Endothelial cell of umbilical vein (primary cell): Measurements from ENCODE around the gene AFTPH. TPM values are rescaled to one million over a fixed set of nuclear protein-coding genes. Genes with fewer than 3 reads are reported as not detected.

Experiments
- BruUV-seq: library from RNA; stranded (reverse); fragments of 400-500 nt; replicated peaks from 2 replicates; lab custom pipeline; 2021; lab: Mats Ljungman, UMichigan
- CTCF ChIA-PET: fragments of 300-600, 350-600 bp; sonication (Branson Sonifier 250); formaldehyde crosslinking; loops from one replicate; lab custom pipeline; 2021; ENCODE audit warnings: antibody characterized with exemption, inconsistent platforms; lab: Charles Lee
- POLR2A ChIA-PET: fragments of 300-600, 350-600 bp; sonication (Branson Sonifier 250); formaldehyde crosslinking; loops from one replicate; lab custom pipeline; 2021; ENCODE audit warnings: antibody characterized with exemption, inconsistent platforms; lab: Charles Lee
- DNase-seq: peaks from one replicate; pipeline ENCODE4 v3.0.0-alpha.2; 2011; ENCODE audit warnings: low read depth, low spot score
- FAIRE-seq: peaks from 2 replicates; lab custom pipeline; 2011; peaks lifted over from hg19 to GRCh38; lab: Jason Lieb, UNC
- H2AFZ ChIP-seq: 2 replicates; pipeline ENCODE4 v1.6.0; 2012; ENCODE audit warnings: low read depth, low read length, control low read depth, inconsistent platforms
- H3K27ac ChIP-seq: 2 replicates; pipeline ENCODE4 v1.5.1; 2011; ENCODE audit warnings: low read depth, mild to moderate bottlenecking, control low read depth, low read length, moderate library complexity; ENCODE audit not compliant: insufficient read depth
- H3K27me3 ChIP-seq, 2 experiments: 2 replicates each; pipeline versions ENCODE4 v1.6.0 to v1.6.1; 2011; ENCODE audit warnings: low read length in 2 of 2, mixed read lengths in 1 of 2; ENCODE audit not compliant: control insufficient read depth in 2 of 2, insufficient read depth in 2 of 2
- H3K36me3 ChIP-seq, 2 experiments: 2 replicates in 1 of 2; 3 replicates in 1 of 2; pipeline ENCODE4 v1.5.1; 2011; ENCODE audit warnings: low read length in 2 of 2, mild to moderate bottlenecking in 1 of 2, moderate library complexity in 1 of 2; ENCODE audit not compliant: control insufficient read depth in 2 of 2, insufficient read depth in 2 of 2; ENCODE audit errors: extremely low read depth in 1 of 2
- H3K4me1 ChIP-seq: 3 replicates; pipeline ENCODE4 v1.5.1; 2011; ENCODE audit warnings: mild to moderate bottlenecking, low read length; ENCODE audit not compliant: control insufficient read depth, insufficient read depth; ENCODE audit errors: extremely low read depth
- H3K4me2 ChIP-seq: 2 replicates; pipeline ENCODE4 v1.6.1; 2011; ENCODE audit warnings: low read length, control low read depth, mixed read lengths; ENCODE audit not compliant: insufficient read depth
- H3K4me3 ChIP-seq, 3 experiments: fragments of 200-600 bp in 1 of 3; sonication (generic), shearing (Covaris generic) in 1 of 3; replicated peaks in 1 of 3; 2 replicates each; pipeline ENCODE4 v1.5.1; 2011 to 2016; ENCODE audit warnings: control low read depth in 3 of 3, low read length in 3 of 3, mild to moderate bottlenecking in 2 of 3, inconsistent platforms in 1 of 3, low read depth in 1 of 3, moderate library complexity in 1 of 3; ENCODE audit not compliant: insufficient read depth in 1 of 3
- H3K79me2 ChIP-seq: 2 replicates; pipeline ENCODE4 v1.6.0; 2012; ENCODE audit warnings: low read length, inconsistent platforms; ENCODE audit not compliant: control insufficient read depth, insufficient read depth
- H3K9ac ChIP-seq: replicated peaks from 2 replicates; pipeline ENCODE3; 2011; ENCODE audit warnings: low read length, control low read depth; ENCODE audit not compliant: insufficient read depth; ENCODE audit errors: extremely low read depth
- H3K9me1 ChIP-seq: replicated peaks from 3 replicates; pipeline ENCODE4 v1.6.0; 2011; ENCODE audit warnings: mild to moderate bottlenecking, low read length; ENCODE audit not compliant: control insufficient read depth, insufficient read depth; ENCODE audit errors: extremely low read depth
- H3K9me3 ChIP-seq: replicated peaks from 2 replicates; pipeline ENCODE4 v1.5.1; 2012; ENCODE audit warnings: low read length, inconsistent platforms; ENCODE audit not compliant: control insufficient read depth, insufficient read depth
- H4K20me1 ChIP-seq: replicated peaks from 2 replicates; pipeline ENCODE3; 2011; ENCODE audit warnings: mild to moderate bottlenecking, low read length; ENCODE audit not compliant: control insufficient read depth, insufficient read depth; ENCODE audit errors: extremely low read depth
- CTCF ChIP-seq, 2 donors: IDR thresholded peaks; 1 replicate in 1 of 2; 2 replicates in 1 of 2; pipeline ENCODE4 v1.5.1; 2011; ENCODE audit warnings: low read length in 2 of 2, mild to moderate bottlenecking in 2 of 2, moderate library complexity in 2 of 2, control low read depth in 1 of 2, inconsistent platforms in 1 of 2, low read depth in 1 of 2; ENCODE audit not compliant: insufficient read depth in 1 of 2; ENCODE audit errors: extremely low read depth in 1 of 2
- EZH2 ChIP-seq: IDR thresholded peaks from 2 replicates; pipeline ENCODE4 v1.6.1; 2012; ENCODE audit warnings: borderline replicate concordance, low read depth, mild to moderate bottlenecking, moderate library complexity, low read length, inconsistent platforms; ENCODE audit not compliant: severe bottlenecking
- FOS ChIP-seq: IDR thresholded peaks from 2 replicates; pipeline ENCODE4 v1.6.1; 2011; ENCODE audit warnings: mild to moderate bottlenecking, low read length, moderate library complexity, borderline replicate concordance; ENCODE audit not compliant: insufficient read depth
- GATA2 ChIP-seq: IDR thresholded peaks from 2 replicates; pipeline ENCODE4 v1.7.0; 2011; ENCODE audit warnings: low read depth, mild to moderate bottlenecking, moderate library complexity, mixed read lengths, low read length; ENCODE audit not compliant: insufficient read length, insufficient read depth
- JUN ChIP-seq: IDR thresholded peaks from 2 replicates; pipeline ENCODE4 v1.6.1; 2011; ENCODE audit warnings: borderline replicate concordance, low read depth; ENCODE audit not compliant: insufficient read length, insufficient read depth
- MAX ChIP-seq: IDR thresholded peaks from 2 replicates; pipeline ENCODE4 v1.6.1; 2011; ENCODE audit not compliant: insufficient read depth, insufficient read length
- MYC ChIP-seq: IDR thresholded peaks from one replicate; pipeline ENCODE4 v1.6.1; 2011; ENCODE audit warnings: mild to moderate bottlenecking, low read depth, low read length
- POLR2A ChIP-seq: IDR thresholded peaks from 2 replicates; pipeline ENCODE4 v1.6.1; 2012; ENCODE audit warnings: low read depth, mild to moderate bottlenecking, control low read depth, low read length
- POLR2AphosphoS5 ChIP-seq: IDR thresholded peaks from 2 replicates; pipeline ENCODE4 v1.6.1; 2012; ENCODE audit warnings: low read depth, mild to moderate bottlenecking, control low read depth, low read length, moderate library complexity; ENCODE audit not compliant: insufficient read depth
- dilution Hi-C: fragments of 300-500 bp; cut with MboI; formaldehyde crosslinking; loops from one replicate; pipeline ENCODE4 v1.15.0; 2019; ENCODE audit warnings: low sequenced_read_pairs; ENCODE audit not compliant: extremely low pct_ligation_motif_present
- intact Hi-C: fragments of 100-400 bp; cut with micrococcal nuclease; formaldehyde crosslinking; loops from one replicate; pipeline ENCODE4 v1.10.0; 2022
- polyA plus RNA-seq, 4 experiments: library from polyadenylated mRNA; depleted of rRNA in 3 of 4; stranded (reverse) in 3 of 4; unstranded in 1 of 4; fragments of >200 nt; gene quantifications; 2 replicates each; pipeline versions ENCODE4 v1.2.1 to v1.2.3, GENCODE V29; 2011 to 2012; ENCODE audit warnings: missing spikeins in 1 of 4
- total RNA-seq: library from RNA; stranded (reverse); gene quantifications from 2 replicates; pipeline ENCODE4 v1.2.3, GENCODE V29; 2021

Gene AFTPH
- total and polyA plus RNA-seq, 2 donors (not counting 3 experiments of a cell fraction or from before 2014, with no cell fraction given) = 6.9 to 15.3 TPM

GRCh38 chr2:64629329-64629781 is 105.2 kb downstream of the AFTPH start:
- BruUV-seq = no TSS peak
- Histone ChIP-seq H4K20me1 (no peaks in the 10 kb centered on the region), H3K9me1 (no peaks in the 10 kb centered on the region), H3K27me3 (no peaks in the 10 kb centered on the region), H3K4me1 (no peaks in the 10 kb centered on the region), H3K4me3 (no peak overlapping the region), H3K27ac (no peak overlapping the region), H3K36me3 (peaks cover 2 to 4% of the 10 kb centered on the region in 2 experiments), H3K9ac (no peak overlapping the region), H3K9me3 (no peaks in the 10 kb centered on the region), H3K4me2 (no peak overlapping the region), H2AFZ (no peak overlapping the region), H3K79me2 (no peaks in the 10 kb centered on the region)
- dilution Hi-C loops (no loop called here), intact Hi-C loops (no loop called here)
- ChIA-PET CTCF (interaction anchor here (1.1 to 5.4 kb wide), 5 partner anchors 11 to 42 kb away, joined by 3 to 25 read pairs (median 7); no protein-coding TSS in a partner anchor), POLR2A (no interaction called here)
- no peak for FAIRE-seq
- DNase-seq = no peak
- no peak for TF ChIP-seq EZH2
- TF ChIP-seq MAX = no peak
- TF ChIP-seq GATA2 = no peak
- no peak for TF ChIP-seq POLR2A
- no peak for TF ChIP-seq JUN
- TF ChIP-seq FOS = no peak
- TF ChIP-seq POLR2AphosphoS5 = no peak
- no peak for TF ChIP-seq CTCF (IDR thresholded peaks at IDR 0.05; ENCODE audit: extremely low read depth in 1 of 2, insufficient read depth in 1 of 2, low read depth in 1 of 2, low read length in 2 of 2)
- no peak for TF ChIP-seq MYC
